GM23248 (cell line): ENCODE measurements around the gene ZNRF1. TPM values are rescaled to one million over a fixed set of nuclear protein-coding genes. Genes with fewer than 3 reads are reported as not detected.

Source experiments
- DNase-seq: peaks from one replicate; pipeline ENCODE4 v3.0.0-alpha.2; 2015
- H2AFZ ChIP-seq: fragments of 200-600 bp; sonication (generic); 2 replicates; pipeline ENCODE4 v1.6.1; 2016; ENCODE audit warnings: antibody characterized with exemption
- H3F3A ChIP-seq: fragments of 200-600 bp; sonication (generic); 2 replicates; pipeline ENCODE4 v1.6.1; 2016; ENCODE audit warnings: mild to moderate bottlenecking, antibody characterized with exemption, mixed run types; ENCODE audit not compliant: insufficient read depth
- H3K27ac ChIP-seq: fragments of 200-600 bp; sonication (generic); 2 replicates; pipeline ENCODE4 v1.5.1; 2016; ENCODE audit warnings: mild to moderate bottlenecking
- H3K27me3 ChIP-seq: fragments of 200-600 bp; sonication (generic); replicated peaks from 2 replicates; pipeline ENCODE4 v1.6.1; 2016; ENCODE audit warnings: mild to moderate bottlenecking; ENCODE audit not compliant: insufficient read depth
- H3K36me3 ChIP-seq: fragments of 200-600 bp; sonication (generic); 2 replicates; pipeline ENCODE4 v1.6.1; 2016; ENCODE audit warnings: low read depth, mild to moderate bottlenecking
- H3K4me1 ChIP-seq: fragments of 200-600 bp; sonication (generic); 2 replicates; pipeline ENCODE4 v1.6.1; 2016; ENCODE audit warnings: mild to moderate bottlenecking; ENCODE audit not compliant: insufficient read depth
- H3K4me2 ChIP-seq: fragments of 200-600 bp; sonication (generic); one replicate; pipeline ENCODE4 v1.6.1; 2016; ENCODE audit warnings: mild to moderate bottlenecking; ENCODE audit not compliant: unreplicated experiment
- H3K4me3 ChIP-seq: fragments of 200-600 bp; sonication (generic); 2 replicates; pipeline ENCODE4 v1.5.1; 2016; ENCODE audit warnings: mild to moderate bottlenecking
- H3K79me2 ChIP-seq: fragments of 200-600 bp; sonication (generic); 2 replicates; pipeline ENCODE4 v1.6.1; 2016; ENCODE audit warnings: mild to moderate bottlenecking; ENCODE audit not compliant: insufficient read depth
- H3K9ac ChIP-seq: fragments of 200-600 bp; sonication (generic); 2 replicates; pipeline ENCODE4 v1.6.1; 2016; ENCODE audit warnings: mild to moderate bottlenecking
- H3K9me2 ChIP-seq: fragments of 200-600 bp; sonication (generic); 2 replicates; pipeline ENCODE4 v1.6.1; 2016; ENCODE audit warnings: mixed run types, mild to moderate bottlenecking, moderate library complexity; ENCODE audit not compliant: insufficient read depth
- H3K9me3 ChIP-seq: fragments of 200-600 bp; sonication (generic); one replicate; pipeline ENCODE4 v1.6.1; 2017; ENCODE audit warnings: low read depth
- H4K20me1 ChIP-seq: fragments of 200-600 bp; sonication (generic); 2 replicates; pipeline ENCODE4 v1.6.0; 2016; ENCODE audit not compliant: insufficient read depth
- EZH2 ChIP-seq: fragments of 200-600 bp; sonication (generic); IDR thresholded peaks from 2 replicates; pipeline ENCODE4 v1.6.1; 2018; ENCODE audit warnings: antibody characterized with exemption, mild to moderate bottlenecking; ENCODE audit not compliant: insufficient read depth, poor library complexity, severe bottlenecking
- EZH2phosphoT487 ChIP-seq: fragments of 200-600 bp; sonication (generic); IDR thresholded peaks from 2 replicates; pipeline ENCODE4 v1.6.1; 2018; ENCODE audit warnings: antibody characterized with exemption, moderate library complexity, mild to moderate bottlenecking, low read depth; ENCODE audit not compliant: insufficient read depth
- WGBS, 2 experiments: methylation state at CpG; one replicate each; pipeline ENCODE4 v1.1.6; 2015 to 2017; ENCODE audit warnings: low lambda C conversion rate in 2 of 2, low coverage in 1 of 2; ENCODE audit errors: missing lambda C conversion rate in 2 of 2; 5-methylcytosine and 5-hydroxymethylcytosine counted together
- in situ Hi-C: fragments of 300-500 bp; cut with MboI; formaldehyde crosslinking; loops from 2 replicates; pipeline ENCODE4 v1.15.0; 2020
- polyA plus RNA-seq: library from polyadenylated mRNA; unstranded; fragments of >200 nt; fragmentation: Nextera tagmentation; extraction: Ambion mirVana; gene quantifications from 2 replicates; pipeline ENCODE4 v1.2.1, GENCODE V29; 2016
- total RNA-seq: library from RNA; depleted of rRNA; stranded (reverse); fragments of >200 nt; shearing (Covaris generic); gene quantifications from 2 replicates; pipeline ENCODE4 v1.2.3, GENCODE V29; 2014

The ZNRF1 gene
- total and polyA plus RNA-seq, 2 experiments from 2014 or later = 7.1 to 17.2 TPM

GRCh38 chr16:75048530-75048929 is 49.7 kb downstream of the ZNRF1 start:
- 93 to 96% methylated on average over 8 of the region's 8 CpGs for WGBS, 2 experiments
- no peak overlapping the region for H3K4me3 ChIP-seq
- no peak overlapping the region for H3K9ac ChIP-seq
- TF ChIP-seq EZH2 (no peak), EZH2phosphoT487 (no peak)
- H3K79me2 ChIP-seq = peaks cover 80% of the 10 kb centered on the region
- H3K27ac ChIP-seq = no peak overlapping the region
- peaks cover 6% of the 10 kb centered on the region; the same call in 1 of the 2 replicates for H3F3A ChIP-seq
- no peaks in the 10 kb centered on the region for H3K9me3 ChIP-seq
- no peaks in the 10 kb centered on the region for H3K9me2 ChIP-seq
- no peak for DNase-seq
- H3K4me1 ChIP-seq = peaks cover 14% of the 10 kb centered on the region
- no peaks in the 10 kb centered on the region for H3K36me3 ChIP-seq
- H2AFZ ChIP-seq = no peak overlapping the region
- H4K20me1 ChIP-seq = no peaks in the 10 kb centered on the region
- no peaks in the 10 kb centered on the region for H3K27me3 ChIP-seq
- in situ Hi-C loops = no loop called here
- H3K4me2 ChIP-seq = no peak overlapping the region

DNA sequence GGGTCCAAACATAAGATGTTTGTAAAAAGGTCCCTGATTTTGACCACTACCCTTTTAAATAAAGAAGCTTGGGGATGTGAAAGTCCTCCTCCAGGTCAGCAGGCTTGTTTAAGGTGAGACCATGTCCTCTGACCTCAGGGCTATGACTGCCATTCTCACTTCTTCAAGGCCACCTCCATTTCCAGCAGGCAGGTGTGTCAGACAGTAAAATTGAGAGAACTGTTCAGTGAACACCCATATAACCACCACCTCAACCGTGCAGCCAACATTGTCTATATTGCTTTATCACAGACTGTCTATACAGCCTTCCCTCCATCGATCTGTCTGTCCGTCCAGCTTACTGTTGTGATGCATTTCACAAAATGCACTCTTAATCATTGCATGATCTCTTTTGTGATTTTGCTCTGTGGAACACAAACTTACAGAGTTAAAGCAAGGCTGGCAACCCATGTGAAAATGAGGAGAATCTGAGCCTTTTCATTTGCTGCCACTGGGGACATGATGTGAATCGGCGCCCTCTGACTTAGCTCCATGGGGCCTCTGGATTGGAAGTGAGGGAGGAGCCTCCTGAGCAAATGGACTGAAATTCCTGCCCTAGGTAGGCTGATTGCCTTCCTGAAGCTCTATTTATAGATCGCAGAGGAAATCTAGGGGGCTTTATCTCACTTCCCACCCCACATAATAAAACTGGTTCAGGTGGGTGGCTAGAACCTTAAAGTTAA is 53.8 kb downstream of the ZNRF1 start:
- no peak overlapping the region for H3K27ac ChIP-seq
- H3F3A ChIP-seq = no peaks in the 10 kb centered on the region
- H3K9me2 ChIP-seq = no peaks in the 10 kb centered on the region
- H3K9ac ChIP-seq = no peak overlapping the region
- H3K4me1 ChIP-seq = no peaks in the 10 kb centered on the region
- no peaks in the 10 kb centered on the region for H3K36me3 ChIP-seq
- H3K9me3 ChIP-seq = no peaks in the 10 kb centered on the region
- H3K4me2 ChIP-seq = no peak overlapping the region
- in situ Hi-C loops = no loop called here
- H4K20me1 ChIP-seq = no peaks in the 10 kb centered on the region
- TF ChIP-seq EZH2 (no peak), EZH2phosphoT487 (no peak)
- DNase-seq = no peak
- WGBS, 2 experiments = 98 to 99% methylated on average over 6 of the region's 6 CpGs
- H3K4me3 ChIP-seq = no peak overlapping the region
- peaks cover 92% of the 10 kb centered on the region for H3K79me2 ChIP-seq
- H2AFZ ChIP-seq = no peak overlapping the region
- no peaks in the 10 kb centered on the region for H3K27me3 ChIP-seq

GRCh38 chr16:75053791-75054555 is 55.1 kb downstream of the ZNRF1 start:
- Histone ChIP-seq H2AFZ (no peak overlapping the region), H3K36me3 (no peaks in the 10 kb centered on the region), H3K27ac (no peak overlapping the region), H3K4me2 (no peak overlapping the region), H3K4me3 (no peak overlapping the region), H3F3A (no peaks in the 10 kb centered on the region), H3K27me3 (no peaks in the 10 kb centered on the region), H3K9me3 (no peaks in the 10 kb centered on the region), H3K9me2 (no peaks in the 10 kb centered on the region), H3K79me2 (peaks cover 90% of the 10 kb centered on the region), H3K9ac (no peak overlapping the region), H3K4me1 (no peaks in the 10 kb centered on the region), H4K20me1 (no peaks in the 10 kb centered on the region)
- no peak for DNase-seq
- in situ Hi-C loops = no loop called here
- 80% methylated on average over 4 of the region's 4 CpGs for WGBS, 2 experiments
- TF ChIP-seq EZH2 (no peak), EZH2phosphoT487 (no peak)

GRCh38 chr16:75054556-75054947 is 55.7 kb downstream of the ZNRF1 start:
- DNase-seq = no peak
- no peak overlapping the region for H2AFZ ChIP-seq
- TF ChIP-seq EZH2 = no peak
- no peak for TF ChIP-seq EZH2phosphoT487
- peaks cover 88% of the 10 kb centered on the region for H3K79me2 ChIP-seq
- no peaks in the 10 kb centered on the region for H4K20me1 ChIP-seq
- no peaks in the 10 kb centered on the region for H3K4me1 ChIP-seq
- H3K9me2 ChIP-seq = no peaks in the 10 kb centered on the region
- WGBS, 2 experiments = 97 to 98% methylated on average over 2 of the region's 2 CpGs
- no peaks in the 10 kb centered on the region for H3K9me3 ChIP-seq
- no peak overlapping the region for H3K9ac ChIP-seq
- no peak overlapping the region for H3K27ac ChIP-seq
- in situ Hi-C loops = no loop called here
- no peak overlapping the region for H3K4me2 ChIP-seq
- H3K27me3 ChIP-seq = no peaks in the 10 kb centered on the region
- no peaks in the 10 kb centered on the region for H3F3A ChIP-seq
- no peaks in the 10 kb centered on the region for H3K36me3 ChIP-seq
- H3K4me3 ChIP-seq = no peak overlapping the region
